ENCODE data around the gene MTAP. TPM values are rescaled to one million over a fixed set of nuclear protein-coding genes. Genes with fewer than 3 reads are reported as not detected.

Gene MTAP
- total RNA-seq, 4 donors from 2014 or later = 3.6 to 65.8 (median 39.4) TPM

DNA sequence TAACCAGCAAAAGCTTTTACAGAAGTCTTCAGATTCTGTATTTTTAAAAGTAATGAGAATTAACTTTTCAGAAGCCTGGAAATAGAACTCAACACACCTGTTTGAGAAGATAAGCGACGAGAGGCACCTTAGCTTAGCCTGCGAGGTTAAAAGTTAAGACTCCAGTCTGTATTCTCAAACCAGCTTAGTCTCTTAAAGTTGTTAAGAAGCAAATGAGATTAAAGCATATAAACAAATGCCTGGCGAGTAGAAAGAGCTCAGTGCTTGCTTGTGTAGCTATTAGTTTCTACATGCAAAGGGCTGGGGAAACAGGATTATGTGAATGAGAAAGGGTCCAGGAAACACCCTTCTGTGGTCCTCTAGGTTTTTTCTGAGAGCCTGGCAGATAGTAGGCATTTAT is 51.7 kb downstream of the MTAP start:
- TF ChIP-seq, protein P1, sequence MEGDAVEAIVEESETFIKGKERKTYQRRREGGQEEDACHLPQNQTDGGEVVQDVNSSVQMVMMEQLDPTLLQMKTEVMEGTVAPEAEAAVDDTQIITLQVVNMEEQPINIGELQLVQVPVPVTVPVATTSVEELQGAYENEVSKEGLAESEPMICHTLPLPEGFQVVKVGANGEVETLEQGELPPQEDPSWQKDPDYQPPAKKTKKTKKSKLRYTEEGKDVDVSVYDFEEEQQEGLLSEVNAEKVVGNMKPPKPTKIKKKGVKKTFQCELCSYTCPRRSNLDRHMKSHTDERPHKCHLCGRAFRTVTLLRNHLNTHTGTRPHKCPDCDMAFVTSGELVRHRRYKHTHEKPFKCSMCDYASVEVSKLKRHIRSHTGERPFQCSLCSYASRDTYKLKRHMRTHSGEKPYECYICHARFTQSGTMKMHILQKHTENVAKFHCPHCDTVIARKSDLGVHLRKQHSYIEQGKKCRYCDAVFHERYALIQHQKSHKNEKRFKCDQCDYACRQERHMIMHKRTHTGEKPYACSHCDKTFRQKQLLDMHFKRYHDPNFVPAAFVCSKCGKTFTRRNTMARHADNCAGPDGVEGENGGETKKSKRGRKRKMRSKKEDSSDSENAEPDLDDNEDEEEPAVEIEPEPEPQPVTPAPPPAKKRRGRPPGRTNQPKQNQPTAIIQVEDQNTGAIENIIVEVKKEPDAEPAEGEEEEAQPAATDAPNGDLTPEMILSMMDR (IDR thresholded peaks at IDR 0.05) = no peak
- TF ChIP-seq POLR2A (IDR thresholded peaks at IDR 0.05) = no peak
- intact Hi-C loops (cut with DNase I; ENCODE audit: low total_unique reads) = no loop called here
- Histone ChIP-seq H3K4me1 (no peaks in the 10 kb centered on the region), H3K27ac (no peak overlapping the region), H3K27me3 (no peaks in the 10 kb centered on the region), H3K36me3 (no peaks in the 10 kb centered on the region), H3K4me3 (no peak overlapping the region), H3K9me3 (no peaks in the 10 kb centered on the region)
- DNase-seq = no peak

DNA sequence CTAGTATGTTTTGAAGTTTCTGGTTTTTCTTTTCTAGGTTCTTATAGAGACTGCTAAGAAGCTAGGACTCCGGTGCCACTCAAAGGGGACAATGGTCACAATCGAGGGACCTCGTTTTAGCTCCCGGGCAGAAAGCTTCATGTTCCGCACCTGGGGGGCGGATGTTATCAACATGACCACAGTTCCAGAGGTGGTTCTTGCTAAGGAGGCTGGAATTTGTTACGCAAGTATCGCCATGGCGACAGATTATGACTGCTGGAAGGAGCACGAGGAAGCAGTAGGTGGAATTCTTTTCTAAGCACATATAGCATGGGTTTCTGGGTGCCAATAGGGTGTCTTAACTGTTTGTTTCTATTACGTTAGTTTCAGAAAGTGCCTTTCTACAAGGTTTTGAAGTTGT is 52.2 kb downstream of the MTAP start:
- H3K27ac ChIP-seq = no peak overlapping the region
- TF ChIP-seq, protein P1 (IDR thresholded peaks at IDR 0.05) = no peak
- no peak for TF ChIP-seq POLR2A (IDR thresholded peaks at IDR 0.05)
- H3K9me3 ChIP-seq = no peaks in the 10 kb centered on the region
- intact Hi-C loops (cut with DNase I; ENCODE audit: low total_unique reads) = no loop called here
- H3K4me3 ChIP-seq = no peak overlapping the region
- no peaks in the 10 kb centered on the region for H3K27me3 ChIP-seq
- no peaks in the 10 kb centered on the region for H3K4me1 ChIP-seq
- no peaks in the 10 kb centered on the region for H3K36me3 ChIP-seq
- DNase-seq = no peak

DNA sequence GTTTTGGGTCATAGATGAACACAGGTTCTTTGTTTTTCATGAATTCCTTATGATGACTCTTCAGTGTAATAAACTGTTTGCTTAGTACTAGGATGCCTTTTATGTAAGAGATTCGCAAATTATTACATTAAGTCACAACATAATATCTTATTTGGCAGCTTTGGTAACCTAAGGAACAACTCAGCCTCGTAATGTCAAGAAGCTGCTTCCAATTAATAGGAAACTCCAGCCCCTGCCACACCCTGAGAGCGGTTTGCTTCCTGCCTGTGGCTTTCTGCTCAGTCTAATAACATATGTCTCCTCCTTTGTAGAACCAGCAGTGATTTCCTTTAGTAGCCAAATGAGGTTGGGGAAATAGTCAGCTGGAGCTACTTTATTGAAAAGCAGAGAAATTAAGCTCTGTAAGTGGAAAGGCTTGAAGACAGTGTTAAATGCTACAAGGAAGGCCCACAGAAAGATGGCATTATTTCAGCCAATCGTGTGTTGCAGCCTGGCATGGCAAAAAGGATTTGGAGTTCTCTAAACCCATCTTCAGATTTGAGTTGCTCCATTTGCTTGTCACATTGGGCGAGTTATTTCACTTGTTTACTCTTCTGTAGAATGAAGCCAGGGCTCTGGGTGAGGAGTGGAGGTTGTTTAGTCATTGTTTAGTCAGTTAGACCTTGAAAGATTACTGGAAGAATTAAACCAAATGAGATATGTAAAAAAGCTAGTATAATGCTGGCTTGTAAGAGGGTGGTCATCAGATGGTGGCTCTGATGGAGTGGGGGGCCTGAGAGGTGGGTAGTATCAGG is 54.1 kb downstream of the MTAP start:
- TF ChIP-seq, protein P1 (IDR thresholded peaks at IDR 0.05) = no peak
- TF ChIP-seq POLR2A (IDR thresholded peaks at IDR 0.05) = no peak
- Histone ChIP-seq H3K27me3 (no peaks in the 10 kb centered on the region), H3K4me1 (no peaks in the 10 kb centered on the region), H3K9me3 (no peaks in the 10 kb centered on the region), H3K36me3 (no peaks in the 10 kb centered on the region), H3K4me3 (no peak overlapping the region), H3K27ac (no peak overlapping the region)
- no peak for DNase-seq
- intact Hi-C loops (cut with DNase I; ENCODE audit: low total_unique reads) = no loop called here

DNA sequence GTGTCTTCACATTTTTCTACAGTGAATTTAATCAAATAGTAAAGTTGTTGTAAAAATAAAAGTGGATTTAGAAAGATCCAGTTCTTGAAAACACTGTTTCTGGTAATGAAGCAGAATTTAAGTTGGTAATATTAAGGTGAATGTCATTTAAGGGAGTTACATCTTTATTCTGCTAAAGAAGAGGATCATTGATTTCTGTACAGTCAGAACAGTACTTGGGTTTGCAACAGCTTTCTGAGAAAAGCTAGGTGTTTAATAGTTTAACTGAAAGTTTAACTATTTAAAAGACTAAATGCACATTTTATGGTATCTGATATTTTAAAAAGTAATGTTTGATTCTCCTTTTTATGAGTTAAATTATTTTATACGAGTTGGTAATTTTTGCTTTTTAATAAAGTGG is 60.4 kb downstream of the MTAP start:
- H3K27ac ChIP-seq = no peak overlapping the region
- no peak overlapping the region for H3K4me3 ChIP-seq
- H3K4me1 ChIP-seq = no peaks in the 10 kb centered on the region
- no peak for DNase-seq
- intact Hi-C loops (cut with DNase I; ENCODE audit: low total_unique reads) = no loop called here
- no peaks in the 10 kb centered on the region for H3K36me3 ChIP-seq
- H3K9me3 ChIP-seq = no peaks in the 10 kb centered on the region
- H3K27me3 ChIP-seq = no peaks in the 10 kb centered on the region
- TF ChIP-seq, protein P1 (IDR thresholded peaks at IDR 0.05) = no peak
- no peak for TF ChIP-seq POLR2A (IDR thresholded peaks at IDR 0.05)

DNA sequence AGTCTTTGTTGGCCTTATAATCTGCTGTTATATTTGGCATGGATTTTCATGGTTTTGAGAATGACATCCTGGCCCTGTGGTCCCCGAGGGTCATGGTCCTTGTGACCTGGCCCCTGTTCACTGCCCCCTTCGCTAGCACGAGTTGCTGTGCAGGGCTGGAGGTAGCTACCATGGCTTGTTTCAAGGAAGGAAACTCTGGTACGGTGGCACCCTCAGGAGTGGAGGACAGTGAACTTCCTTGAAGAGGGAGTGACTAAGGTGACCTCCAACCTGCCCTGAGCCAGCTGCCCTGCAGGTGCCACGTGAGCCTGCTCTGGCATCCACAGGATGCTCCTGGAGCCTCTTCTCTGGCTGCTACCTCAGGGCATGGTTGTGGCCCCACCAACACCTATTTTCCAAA is 62.1 kb downstream of the MTAP start:
- Histone ChIP-seq H3K9me3 (no peaks in the 10 kb centered on the region), H3K4me1 (no peaks in the 10 kb centered on the region), H3K27me3 (no peaks in the 10 kb centered on the region), H3K36me3 (no peaks in the 10 kb centered on the region), H3K27ac (no peak overlapping the region), H3K4me3 (no peak overlapping the region)
- DNase-seq = no peak
- TF ChIP-seq POLR2A (IDR thresholded peaks at IDR 0.05) = no peak
- TF ChIP-seq, protein P1 (IDR thresholded peaks at IDR 0.05) = no peak
- intact Hi-C loops (cut with DNase I; ENCODE audit: low total_unique reads) = no loop called here
